Measurements from ENCODE around the gene ABCB9.

- TF ChIP-seq POLR2AphosphoS5 (IDR thresholded peaks at IDR 0.05; ENCODE audit: low read depth, low read length) (no peak), POLR2A (IDR thresholded peaks at IDR 0.05; ENCODE audit: borderline replicate concordance, extremely low read depth, insufficient read depth, insufficient read length) (no peak)
Measured at GRCh38 chr12:122991623-122992275, 25.5 kb upstream of the ABCB9 start.

Measured in HCT116 (cell line).